SKM-1 treated with dmso at 0.1 percent for 144 hours (cell line): ENCODE data around the gene RPP38.
A peak's percentile ranks its signal among the peaks of the same experiment; 100 is the strongest.

Experiments used
- DNase-seq: peaks from one replicate; lab custom pipeline; 2025; ENCODE audit not compliant: unreplicated experiment; lab: John Stamatoyannopoulos, UW

The RPP38 gene

DNA sequence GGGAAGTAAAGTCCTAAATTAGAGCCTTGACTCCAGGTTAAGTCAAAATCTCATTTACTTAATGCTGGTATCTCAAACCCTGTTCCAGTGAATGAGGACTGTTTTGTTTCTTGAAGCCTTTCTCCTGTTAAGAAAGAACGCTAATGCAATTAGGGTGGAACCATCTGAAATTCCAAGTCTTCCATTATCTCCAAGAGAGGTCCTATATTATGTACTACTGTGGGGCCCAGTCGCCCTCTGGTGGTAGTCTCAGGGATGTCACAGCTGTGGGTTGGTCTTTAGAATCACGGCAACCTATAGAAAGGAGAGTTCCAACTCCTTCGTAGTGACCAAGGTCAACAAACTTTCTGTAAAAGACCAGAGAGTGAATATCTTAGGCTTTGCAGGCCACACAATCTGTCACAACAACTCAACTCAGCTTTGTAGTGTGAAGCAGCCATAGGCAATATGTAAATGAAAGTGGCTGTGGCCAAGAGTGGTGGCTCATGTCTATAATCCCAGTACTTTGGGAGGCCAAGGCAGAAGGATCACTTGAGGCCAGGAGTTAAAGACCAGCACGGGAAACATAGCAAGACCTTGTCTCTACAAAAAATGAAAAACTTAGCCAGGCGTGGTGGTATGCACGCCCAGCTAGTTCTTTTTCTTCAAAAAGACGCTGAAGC is 9.3 kb downstream of the RPP38 start:
- peak; percentile 19 for DNase-seq

DNA sequence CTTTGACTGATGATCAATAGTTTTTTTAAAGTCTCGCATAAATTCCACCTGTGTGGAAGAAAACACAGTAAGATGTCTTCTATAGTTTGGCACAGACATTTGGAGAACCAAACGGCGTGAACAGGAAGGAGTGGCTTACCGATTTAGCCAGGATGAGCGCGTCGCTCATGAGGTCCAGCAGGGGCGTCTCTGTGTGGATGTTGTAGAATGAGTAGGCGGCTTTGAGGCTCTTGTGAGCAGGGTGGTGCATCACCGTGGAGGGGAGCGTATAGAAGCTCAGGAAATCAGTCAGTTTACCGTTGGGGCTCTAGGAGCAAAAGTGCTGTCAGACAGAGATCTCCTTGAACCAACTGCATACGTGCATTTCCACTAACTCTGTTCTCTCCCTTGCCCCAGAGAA is 15.5 kb downstream of the RPP38 start:
- no peak for DNase-seq

DNA sequence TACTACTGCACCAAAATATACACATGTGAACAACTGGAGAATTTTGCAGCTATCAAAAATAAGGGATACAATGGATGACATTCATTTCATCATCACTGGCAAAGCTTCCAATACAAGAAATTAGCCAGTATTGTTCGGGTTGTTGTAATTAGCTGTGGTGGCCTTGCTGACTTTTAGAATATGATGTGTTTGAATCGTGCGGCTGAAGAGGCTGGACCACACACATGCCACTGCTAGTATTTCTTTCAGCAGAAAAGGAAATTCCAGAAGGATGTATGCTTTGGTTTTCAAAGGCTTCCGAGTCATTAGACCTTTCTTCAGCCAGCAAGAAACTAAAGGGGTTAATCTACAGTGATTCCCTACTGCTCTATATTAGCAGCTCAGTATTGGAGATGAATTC is 16.6 kb downstream of the RPP38 start:
- DNase-seq, result no peak

DNA sequence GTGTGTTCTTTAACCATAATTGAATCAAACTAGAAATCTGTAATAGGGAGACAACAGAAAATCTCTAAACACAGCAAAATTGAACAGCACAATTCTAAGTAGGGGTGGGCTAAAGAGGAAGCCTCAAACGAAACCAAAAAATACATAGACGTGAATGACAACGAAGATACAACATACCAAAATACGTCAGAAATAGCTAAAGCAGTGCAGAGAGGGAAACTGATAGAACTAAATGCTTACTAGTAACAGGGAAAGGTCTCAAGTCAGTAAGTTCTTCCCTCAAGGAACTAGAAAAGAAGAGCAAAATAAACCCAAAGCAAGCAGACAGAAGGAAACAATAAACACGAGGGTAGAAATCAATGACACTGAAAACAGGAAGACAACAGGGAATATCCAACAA is 19.1 kb downstream of the RPP38 start:
- no peak for DNase-seq

DNA sequence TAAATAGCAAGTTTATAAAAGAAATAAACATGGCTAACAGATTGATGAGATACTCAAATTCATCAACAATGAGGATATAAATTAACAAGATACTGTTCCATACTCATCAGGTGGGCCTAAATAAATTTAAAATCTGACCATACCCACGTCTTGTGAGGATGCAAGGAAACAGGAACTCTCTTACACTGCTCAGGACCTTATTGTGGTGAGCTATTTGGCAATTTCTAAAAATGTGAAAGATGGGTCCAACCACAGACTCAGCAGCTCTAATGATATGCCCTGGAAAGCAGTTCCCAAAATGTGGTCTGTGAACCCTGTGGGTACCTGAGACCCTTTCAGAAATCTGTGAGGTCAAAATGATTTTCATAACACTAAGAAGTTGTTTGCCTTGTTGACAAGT is 21.5 kb downstream of the RPP38 start:
- peak; percentile 35 for DNase-seq

DNA sequence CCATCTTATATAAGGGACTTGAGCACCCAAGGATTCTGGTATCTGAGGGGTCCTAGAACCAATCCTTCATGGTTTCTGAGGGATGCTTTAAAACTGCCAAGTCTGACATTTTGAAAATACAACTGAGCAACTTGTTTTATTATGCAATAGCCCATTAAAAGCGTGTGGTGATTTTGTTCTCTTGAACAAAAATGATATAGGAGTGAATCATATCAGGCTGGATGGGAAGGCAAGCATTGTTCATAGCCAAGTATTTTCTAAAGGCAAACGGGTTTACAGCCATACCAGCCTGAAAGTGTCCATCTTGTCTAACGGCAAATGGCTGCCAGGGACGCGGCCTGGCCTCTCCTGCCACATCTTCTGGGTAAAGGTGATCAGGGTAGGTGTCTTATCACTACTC is 23.4 kb downstream of the RPP38 start:
- no peak for DNase-seq

DNA sequence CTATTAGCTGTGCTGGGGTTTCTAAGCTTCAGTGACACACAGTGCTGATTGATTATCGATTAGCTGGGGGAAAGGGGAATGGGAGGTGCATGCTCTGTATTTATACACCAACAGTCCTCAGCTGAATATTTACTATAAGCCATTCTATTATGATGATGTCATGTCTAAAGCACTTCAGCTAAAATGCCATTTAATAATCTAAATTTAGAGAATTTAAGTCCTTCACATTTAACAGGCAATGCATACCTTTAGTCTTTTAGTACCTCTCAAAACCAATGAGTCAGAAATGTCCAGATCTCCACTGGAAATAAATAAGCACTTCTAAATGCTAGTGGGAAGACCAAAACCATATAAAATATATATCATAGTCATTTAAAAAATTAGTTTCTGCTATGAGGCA is 24.6 kb downstream of the RPP38 start:
- DNase-seq, result no peak

DNA sequence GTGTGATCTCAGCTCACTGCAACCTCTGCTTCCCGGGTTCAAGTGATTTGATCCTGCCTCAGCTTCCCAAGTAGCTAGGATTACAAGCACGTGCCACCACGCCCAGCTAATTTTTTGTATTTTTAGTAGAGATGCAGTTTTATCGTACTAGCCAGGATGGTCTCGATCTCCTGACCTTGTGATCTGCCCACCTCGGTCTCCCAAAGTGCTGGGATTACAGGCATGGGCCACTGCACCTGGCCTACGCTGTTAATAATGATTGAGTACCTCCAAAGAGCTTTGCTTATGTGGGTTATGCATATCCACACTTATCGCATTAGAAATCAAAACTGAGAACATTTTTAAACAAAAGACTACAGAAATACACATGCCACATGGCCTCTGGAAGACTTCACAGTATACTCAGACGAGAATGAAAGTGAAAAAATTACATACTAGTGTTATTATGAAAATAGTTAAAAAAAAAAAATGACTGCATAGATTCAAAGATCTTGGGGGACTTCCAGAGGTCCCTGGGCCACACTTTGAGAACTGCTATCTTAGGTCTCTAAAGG is 25.4 kb downstream of the RPP38 start:
- no peak for DNase-seq

DNA sequence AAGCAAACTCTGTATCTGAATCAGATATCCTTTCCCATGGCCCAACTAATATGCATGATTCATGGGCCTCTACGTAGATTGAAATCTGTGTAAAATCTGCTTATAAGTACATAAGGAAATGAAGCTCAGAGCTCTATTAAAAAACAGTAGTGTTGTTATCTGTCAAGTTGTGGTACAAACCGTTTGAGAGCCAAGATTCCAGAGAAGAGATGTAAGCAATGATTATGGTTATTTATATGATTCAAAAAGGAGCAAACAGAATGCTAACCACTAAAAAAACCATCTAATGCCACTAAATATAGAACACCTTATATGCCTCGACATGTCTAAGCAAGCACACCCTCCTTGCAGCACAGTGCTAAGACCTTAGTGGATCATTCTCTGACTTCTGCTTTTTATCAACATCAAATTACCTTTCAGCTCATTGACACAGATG is 26.6 kb downstream of the RPP38 start:
- no peak for DNase-seq

DNA sequence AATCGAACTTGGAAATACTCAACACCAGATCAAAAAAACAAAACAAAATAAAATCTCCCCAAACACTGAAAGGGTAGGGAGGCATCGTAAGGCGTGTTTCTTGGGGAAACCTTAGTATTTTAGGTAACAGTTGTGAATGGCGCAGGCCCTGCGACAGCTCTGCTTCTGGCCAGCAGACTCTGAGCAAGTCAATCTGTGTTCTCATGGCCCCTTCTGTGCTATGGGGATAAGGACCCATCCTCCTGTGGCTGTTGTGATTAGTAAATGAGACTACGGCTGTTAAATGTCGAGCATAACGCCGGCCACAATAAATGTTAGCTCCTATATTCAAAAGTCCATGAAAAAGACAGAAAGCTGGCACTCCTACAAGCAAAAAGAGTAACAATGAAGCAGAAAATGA is 27.0 kb downstream of the RPP38 start:
- DNase-seq, result no peak

DNA sequence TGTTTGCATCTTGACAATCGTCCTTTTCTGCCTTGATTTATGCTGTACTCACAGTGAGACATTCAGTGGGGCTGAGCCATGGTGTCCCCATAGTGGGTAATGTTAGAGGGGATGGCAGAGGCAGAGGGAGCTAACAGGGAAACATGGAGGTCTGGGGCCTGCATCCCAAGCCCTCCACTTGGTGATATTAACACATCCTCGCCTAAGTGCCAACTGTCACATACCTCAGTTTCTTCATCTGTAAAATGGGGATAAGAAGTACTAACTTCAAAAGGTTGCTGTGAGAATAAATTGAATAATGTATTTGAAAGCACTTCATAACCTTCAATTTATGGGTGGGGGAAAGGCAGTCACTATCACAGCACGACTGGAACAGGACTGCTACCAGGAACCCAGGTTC is 27.8 kb downstream of the RPP38 start:
- DNase-seq, result no peak

DNA sequence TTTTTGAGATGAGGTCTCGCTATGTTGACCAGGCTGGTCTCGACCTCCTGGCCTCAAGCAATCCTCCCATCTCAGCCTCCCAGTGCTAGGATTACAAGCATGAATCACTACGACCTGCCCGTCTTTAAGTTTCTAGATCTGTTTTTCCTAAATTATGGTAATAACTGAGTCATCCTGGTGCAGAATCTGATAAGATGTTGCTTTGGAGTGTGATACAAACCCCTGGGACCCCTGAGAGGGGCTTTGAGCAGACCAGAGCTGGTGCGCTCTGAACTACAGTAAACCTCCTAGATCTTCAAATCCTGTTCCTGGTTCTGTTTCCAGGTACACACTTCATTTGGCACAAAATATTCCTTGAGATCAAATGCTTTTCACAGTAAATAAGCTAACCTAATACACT is 34.2 kb downstream of the RPP38 start:
- DNase-seq, result no peak

DNA sequence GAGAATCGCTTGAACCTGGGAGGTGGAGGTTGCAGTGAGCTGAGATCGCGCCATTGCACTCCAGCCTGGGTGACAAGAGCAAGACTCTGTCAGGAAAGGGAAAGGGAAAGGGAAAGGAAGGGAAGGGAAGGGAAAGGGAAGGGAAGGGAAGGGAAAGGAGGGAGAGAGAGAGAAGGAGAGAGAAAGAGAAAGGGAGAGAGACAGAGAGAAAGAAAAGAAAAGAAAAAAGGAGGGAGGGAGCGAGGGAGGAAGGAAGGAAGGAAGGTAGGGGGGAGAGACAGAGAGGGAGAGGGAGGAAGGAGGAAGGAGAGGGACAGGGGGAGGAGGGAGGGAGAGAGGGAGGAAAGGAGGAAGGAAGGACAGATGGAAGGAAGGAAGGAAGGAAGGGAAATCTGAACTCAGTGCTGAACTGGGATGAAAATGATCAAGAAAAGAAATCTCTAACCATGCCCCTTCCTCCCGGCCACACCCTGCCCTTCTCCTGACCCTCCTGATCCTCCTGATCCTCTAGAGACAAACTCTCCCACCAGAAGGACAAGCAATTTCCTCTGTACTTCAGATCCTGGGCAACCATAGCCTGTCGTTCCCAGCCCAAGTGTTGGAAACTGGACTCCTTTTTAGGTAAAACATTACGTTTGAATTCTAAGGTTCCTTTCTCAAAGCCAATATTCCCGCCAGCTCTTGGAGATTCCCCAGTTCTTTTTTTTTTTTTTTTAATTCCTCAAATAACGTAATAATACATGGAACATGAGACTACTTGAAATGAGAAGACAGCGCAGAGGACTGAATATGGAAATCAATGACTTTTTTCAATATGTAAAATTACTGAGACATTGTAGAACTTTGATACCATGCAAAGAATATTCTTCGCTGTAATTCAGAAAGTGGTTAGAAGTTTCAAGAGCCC is 39.2 kb downstream of the RPP38 start:
- no peak for DNase-seq

DNA sequence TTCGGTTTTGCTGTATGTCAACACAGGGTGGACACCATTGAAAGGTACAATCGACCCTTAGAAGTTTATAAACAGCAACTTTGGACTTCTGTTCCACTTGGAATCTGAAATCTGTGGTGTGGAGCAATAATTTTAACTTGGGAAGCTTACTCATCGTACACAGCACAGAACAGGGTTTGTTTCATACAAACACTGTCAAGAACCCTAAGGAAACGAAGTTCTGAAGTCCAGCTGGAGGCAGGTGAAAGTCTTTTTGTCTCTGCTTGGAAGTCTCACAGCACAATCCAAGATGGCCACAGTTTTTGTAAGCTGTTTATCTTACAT is 39.8 kb downstream of the RPP38 start:
- DNase-seq, result no peak

DNA sequence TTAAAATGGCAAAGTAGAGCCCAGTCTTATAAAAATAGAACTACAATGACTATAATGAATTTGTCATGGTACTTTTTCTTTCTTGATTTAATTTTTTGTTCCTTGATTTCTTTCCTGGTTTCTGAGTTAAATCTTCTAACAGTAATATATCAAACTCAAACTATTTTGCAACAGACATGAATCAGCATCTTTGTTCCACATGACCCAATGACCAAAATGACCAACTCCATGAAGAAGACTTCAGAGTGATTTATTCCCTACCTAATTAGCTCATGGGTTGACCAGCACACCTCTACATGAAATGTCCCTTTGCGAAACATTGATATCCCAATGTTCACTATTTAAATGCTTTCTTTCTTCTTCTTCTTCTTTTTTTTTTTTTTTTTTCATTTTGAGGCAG is 40.5 kb downstream of the RPP38 start:
- no peak for DNase-seq

DNA sequence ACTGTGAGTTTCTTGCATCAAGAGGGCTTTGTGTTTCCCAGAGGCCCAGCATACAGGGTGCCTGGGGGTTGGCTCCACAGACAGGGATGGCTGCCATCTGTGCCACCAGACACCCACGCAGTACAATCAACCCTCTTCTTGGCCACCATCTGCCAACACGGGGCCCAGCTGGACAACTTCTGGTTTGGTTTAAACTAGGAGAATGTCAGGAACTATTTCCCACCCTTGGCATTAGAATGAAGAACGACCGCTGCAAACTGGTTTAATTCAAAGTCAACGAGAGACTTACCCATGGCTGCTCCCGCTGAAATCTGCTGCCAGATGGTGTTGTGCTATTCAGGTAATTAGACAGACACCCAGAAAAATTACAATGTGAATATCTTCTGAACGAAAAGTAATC is 43.5 kb downstream of the RPP38 start:
- DNase-seq, result no peak

DNA sequence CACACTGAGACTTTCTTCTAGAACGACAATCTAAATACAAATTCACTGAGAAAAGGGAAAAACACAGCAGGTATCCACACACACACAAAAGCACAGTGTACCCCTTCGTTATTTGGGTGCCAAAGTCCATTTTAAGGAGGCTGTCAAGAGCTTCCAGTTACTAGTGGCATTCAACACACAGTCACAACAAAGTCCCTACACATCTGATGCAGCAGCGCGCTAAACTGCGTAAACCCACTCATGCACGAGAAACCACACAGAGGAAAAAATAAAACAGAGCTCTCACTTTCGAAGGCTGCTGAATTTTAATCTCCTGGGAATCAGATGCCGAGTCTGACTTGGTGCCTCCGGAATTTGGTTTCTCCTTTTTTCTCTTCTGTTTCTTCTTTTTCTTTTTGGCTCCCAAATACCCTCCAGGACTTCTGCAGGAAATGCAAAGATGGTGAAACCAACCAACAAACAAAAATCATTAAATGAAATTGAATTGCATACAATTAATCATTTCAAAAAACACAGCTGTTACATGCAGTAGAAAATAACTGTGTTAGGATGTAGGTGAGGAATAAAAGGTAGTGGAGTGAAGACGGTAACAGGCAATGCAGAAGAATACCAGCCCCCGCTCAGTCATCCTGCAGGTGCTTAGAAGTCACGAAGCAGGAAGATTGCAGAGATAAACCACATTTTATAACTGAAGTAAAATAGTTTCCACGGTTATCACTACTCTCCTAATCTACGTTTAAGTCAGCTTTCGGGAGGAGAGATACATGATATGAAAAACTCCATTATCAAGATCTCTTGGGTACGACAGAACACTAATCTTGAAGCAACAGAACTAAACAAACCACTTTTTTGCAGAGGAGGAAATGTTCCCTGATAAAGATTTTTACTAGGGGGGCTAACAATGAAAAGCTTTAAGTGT is 44.2 kb downstream of the RPP38 start:
- DNase-seq, result no peak

DNA sequence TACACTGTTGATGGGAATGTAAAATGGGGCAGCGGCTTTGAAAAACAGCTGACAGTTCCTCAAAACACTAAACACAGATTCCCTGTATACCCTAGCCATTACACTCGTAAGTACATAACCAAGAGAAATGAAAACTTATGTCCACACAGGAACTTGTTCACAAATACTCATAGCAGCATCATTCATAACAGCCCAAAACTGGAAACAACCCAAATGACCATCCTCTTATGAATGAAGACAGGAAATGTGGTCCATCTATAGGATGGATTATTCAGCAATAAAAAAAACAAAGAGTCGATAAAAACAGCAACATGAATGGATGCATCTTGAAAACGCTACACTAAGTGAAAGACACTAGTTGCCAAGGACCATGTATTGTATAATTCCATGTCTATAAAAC is 47.6 kb downstream of the RPP38 start:
- no peak for DNase-seq

DNA sequence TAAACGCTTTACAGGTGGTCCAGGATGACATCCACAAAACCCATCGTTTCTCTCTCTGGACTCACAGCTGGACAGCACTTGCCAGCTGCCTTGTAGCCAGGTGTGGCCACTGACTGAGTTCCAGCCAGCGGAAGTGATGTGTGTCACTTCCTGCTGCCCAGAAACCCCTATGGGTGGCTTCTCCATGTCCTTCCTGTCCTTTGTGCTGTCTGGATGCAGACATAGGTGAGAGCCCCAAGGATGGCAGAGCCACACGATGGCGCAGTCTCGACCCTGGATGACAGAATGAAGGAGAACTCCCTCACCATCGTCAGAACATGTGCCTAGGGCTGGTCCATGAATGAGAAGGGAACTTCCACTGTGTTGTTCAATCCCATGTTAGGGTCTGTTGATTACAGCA is 49.2 kb downstream of the RPP38 start:
- no peak for DNase-seq

DNA sequence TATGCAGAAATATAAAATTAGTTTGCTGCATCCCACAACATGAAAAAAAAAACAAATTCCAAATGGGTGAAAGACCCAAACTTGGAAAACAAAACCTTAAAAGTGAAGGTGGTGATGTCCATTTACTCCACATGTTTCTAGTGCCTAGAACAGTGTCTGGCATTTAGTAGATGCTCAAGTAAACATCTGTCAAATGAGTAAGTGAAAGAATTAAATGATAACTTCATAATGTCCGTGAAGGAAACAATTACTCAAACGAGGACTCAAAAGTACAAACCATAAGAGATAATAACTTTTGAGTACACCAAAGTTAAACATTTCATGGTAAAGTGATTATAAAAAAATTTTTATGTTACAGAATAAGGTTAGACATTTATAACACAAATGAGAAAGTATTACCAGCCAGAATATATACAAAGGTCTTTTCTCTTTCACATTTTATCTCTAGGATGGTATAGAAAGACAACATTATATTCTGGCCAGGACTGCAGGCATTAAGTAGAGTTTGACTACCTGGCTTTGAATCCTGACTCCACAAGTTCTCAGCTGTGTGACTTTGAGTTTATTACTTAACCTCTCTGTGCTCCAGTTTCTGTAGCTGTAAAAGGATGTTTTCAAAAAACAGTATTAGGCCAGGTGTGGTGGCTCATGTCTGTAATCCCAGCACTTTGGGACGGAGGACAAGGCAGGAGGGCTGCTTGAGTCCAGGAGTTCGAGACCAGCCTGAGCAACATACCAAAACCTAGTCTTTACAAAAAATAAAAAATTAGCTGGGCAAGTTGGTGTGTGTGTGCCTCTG is 50.6 kb downstream of the RPP38 start:
- no peak for DNase-seq
